GM12801 (cell line): Measurements from ENCODE around the gene MEIOC.

Experiments
- TF ChIP-seq, protein P1 (sequence below): IDR thresholded peaks from one replicate; pipeline ENCODE4 v1.5.1; 2011; ENCODE audit warnings: control low read depth; ENCODE audit not compliant: insufficient read length; ENCODE audit errors: extremely low read depth

MEIOC gene

DNA sequence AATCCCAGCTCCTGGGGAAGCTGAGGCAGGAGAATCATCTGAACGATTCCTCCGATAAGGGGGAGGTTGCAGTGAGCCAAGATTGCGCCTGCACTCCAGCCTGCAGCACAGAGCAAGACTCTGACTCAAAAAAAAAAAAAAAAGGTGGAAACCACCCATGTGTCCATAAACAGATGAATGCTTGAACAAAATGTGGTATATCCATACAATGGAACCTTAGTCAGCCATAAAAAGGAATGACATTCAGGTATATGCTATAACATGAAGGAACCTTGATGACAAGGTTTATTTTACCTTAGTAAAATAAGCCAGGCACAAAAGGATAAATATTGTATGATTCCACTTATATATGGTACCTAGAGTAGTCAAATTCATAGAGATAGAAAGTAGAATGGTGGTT, 2.9 kb upstream of the MEIOC start:
- TF ChIP-seq, protein P1, sequence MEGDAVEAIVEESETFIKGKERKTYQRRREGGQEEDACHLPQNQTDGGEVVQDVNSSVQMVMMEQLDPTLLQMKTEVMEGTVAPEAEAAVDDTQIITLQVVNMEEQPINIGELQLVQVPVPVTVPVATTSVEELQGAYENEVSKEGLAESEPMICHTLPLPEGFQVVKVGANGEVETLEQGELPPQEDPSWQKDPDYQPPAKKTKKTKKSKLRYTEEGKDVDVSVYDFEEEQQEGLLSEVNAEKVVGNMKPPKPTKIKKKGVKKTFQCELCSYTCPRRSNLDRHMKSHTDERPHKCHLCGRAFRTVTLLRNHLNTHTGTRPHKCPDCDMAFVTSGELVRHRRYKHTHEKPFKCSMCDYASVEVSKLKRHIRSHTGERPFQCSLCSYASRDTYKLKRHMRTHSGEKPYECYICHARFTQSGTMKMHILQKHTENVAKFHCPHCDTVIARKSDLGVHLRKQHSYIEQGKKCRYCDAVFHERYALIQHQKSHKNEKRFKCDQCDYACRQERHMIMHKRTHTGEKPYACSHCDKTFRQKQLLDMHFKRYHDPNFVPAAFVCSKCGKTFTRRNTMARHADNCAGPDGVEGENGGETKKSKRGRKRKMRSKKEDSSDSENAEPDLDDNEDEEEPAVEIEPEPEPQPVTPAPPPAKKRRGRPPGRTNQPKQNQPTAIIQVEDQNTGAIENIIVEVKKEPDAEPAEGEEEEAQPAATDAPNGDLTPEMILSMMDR, result no peak

DNA sequence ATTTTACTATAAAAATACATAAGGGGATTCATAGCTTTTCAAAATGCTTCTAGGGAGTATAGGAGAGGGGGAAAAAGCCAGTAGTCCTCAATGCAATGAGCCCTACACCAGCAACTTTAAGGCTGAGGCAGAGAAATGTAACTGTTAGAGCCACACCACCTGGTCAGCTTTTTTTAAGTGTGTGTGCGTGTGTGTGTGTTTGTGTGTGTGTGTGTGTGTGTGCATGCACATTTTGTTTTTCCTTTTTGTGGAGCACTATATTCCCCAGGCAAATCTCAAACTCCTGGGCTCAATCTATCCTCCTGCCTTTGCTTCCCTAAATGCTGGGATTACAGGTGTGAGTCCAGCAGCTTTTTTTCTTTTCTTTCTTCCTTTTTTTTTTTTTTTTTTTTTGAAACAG, 2.3 kb upstream of the MEIOC start:
- TF ChIP-seq, protein P1, result no peak

DNA sequence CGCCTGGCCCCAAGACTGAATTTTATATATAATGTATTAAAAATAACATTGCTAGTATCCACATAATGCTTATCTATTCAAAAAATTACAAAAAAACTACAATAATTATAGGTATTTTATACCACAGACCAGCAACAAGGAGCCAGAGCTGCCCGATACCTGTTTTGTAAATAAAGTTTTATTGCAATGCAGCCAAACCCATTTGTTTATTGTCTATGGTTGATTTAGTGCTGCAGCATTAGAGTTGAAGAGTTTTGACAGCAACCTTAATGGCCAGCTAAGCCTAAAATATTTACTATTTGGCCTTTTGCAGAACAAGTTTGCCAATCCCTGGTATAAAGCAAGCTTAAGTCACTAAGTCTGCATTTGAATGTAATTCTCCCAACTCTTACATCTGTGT, 5.6 kb downstream of the MEIOC start:
- TF ChIP-seq, protein P1, result no peak

DNA sequence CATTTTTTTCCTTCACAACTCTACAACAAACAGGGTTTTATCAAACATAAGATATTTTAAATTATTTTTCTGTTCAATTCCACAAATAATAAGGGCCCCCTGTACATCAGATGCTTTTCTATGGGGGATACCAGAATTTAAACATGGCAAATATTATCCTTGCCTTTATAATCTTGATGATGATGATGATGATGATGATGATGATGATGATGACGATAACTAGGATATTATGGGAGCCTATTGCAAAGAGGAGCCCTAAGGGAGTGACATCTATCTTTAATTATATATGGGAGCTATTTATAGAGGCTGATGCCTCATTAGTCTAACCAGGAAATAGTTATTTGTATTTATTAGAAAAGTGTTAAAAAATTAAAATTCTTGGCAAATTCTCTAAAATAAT, 6.8 kb downstream of the MEIOC start:
- TF ChIP-seq, protein P1, result no peak

DNA sequence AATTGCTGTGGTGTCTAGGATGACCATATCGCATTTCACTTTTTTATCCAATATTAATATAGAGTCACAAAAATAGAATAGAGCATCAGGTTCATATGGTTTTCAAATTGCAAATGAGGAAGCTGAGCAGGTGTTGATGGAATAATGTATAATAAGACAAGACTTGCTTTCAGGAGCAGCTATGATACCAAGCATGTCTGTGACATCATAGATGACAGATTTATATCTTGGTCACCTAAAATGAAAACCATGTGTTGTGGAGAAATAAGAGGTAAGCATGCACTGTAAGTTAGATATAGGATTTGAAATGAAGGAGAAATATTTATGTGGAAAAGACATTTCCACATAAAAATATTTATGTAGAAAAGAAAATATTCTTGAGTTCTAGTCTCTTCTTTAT, 8.6 kb downstream of the MEIOC start:
- TF ChIP-seq, protein P1, result no peak

DNA sequence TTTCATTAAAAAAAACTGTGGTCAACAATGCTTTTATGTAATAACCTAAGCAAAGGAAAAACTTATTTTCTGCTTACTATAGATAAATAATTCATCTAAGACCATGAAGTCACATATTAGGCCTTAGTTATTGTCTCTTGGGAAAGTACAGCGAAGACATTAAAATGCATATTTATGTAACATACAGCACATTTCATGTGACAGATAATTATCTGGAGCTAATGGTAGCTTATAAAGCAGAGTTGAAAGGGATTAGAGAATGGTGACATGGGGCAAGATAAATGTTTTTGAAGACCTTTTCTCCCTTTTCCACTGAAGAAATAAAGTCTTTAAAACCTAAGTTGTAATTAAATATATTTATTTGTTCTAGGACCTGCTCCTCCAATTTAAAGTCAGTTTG, 9.7 kb downstream of the MEIOC start:
- TF ChIP-seq, protein P1, result no peak

DNA sequence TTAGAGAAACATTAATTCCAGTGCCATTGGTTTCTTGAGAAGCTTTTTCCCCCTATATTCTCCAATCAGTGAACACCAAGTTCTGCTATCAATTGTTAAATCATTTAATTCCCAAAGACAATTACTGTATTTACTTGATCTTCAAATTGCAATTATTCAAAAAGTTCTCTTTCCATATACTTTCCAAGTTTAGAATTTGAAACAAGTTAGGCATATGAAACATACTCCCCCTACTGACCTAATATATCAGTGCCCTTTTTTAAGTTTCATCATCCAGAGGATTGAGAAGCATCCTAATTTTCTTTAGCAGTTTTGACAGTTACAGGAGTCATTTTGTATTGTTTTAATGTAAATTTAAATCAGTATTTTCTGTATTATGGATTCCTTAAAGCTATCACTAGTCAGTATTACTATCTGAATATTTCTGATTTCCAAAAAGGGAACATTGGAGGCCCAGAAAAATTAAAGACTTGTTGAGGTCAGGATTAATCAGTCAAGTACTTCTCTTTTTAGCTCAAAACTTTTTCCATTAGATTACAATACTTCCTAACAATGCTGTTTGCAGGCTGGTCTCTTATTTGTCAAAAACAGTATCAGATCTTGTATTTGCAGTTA, 16.3 kb downstream of the MEIOC start:
- TF ChIP-seq, protein P1, result no peak

DNA sequence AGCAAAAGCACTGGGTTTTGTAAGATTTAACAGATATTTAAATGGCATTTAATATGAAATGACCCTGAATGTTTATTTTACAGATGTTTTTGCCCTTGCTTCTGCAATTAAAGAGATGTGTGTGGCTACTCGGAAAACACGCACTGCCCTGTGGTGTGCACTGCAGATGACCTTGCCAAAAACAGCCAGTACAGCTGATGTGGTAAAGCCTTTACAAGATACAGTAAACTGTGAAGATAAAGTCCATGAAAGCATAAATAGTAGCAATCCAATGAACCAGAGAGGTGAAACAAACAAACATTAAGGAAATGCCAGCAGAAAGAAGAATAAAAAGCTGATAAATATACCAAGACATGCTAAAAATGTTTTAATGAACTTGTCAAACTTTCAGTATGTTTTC, 17.6 kb downstream of the MEIOC start:
- TF ChIP-seq, protein P1, result no peak
